Measurements from ENCODE around the gene FRRS1. TPM values are rescaled to one million over a fixed set of nuclear protein-coding genes. Genes with fewer than 3 reads are reported as not detected.

FRRS1 gene
- total and polyA plus RNA-seq, 2 experiments from 2014 or later = 0.34 to 6.8 TPM

- TF ChIP-seq ZNF462 (CRISPR knock-in tag; IDR thresholded peaks at IDR 0.05) (no peak), ZNF114 (CRISPR knock-in tag; IDR thresholded peaks at IDR 0.05) (no peak), REST (IDR thresholded peaks at IDR 0.05; ENCODE audit: unreplicated experiment) (no peak), CREB1 (CRISPR knock-in tag; IDR thresholded peaks at IDR 0.05; ENCODE audit: low read depth) (no peak), NANOG (IDR thresholded peaks at IDR 0.05; ENCODE audit: borderline replicate concordance) (no peak), POLR2AphosphoS5 (IDR thresholded peaks at IDR 0.05; ENCODE audit: low read depth) (no peak), EZH2phosphoT487 (IDR thresholded peaks at IDR 0.05; ENCODE audit: unreplicated experiment) (no peak), STAT1 (IDR thresholded peaks at IDR 0.05; ENCODE audit: unreplicated experiment) (no peak), JUNB (IDR thresholded peaks at IDR 0.05; ENCODE audit: unreplicated experiment) (no peak)
- TF ChIP-seq, protein P1, sequence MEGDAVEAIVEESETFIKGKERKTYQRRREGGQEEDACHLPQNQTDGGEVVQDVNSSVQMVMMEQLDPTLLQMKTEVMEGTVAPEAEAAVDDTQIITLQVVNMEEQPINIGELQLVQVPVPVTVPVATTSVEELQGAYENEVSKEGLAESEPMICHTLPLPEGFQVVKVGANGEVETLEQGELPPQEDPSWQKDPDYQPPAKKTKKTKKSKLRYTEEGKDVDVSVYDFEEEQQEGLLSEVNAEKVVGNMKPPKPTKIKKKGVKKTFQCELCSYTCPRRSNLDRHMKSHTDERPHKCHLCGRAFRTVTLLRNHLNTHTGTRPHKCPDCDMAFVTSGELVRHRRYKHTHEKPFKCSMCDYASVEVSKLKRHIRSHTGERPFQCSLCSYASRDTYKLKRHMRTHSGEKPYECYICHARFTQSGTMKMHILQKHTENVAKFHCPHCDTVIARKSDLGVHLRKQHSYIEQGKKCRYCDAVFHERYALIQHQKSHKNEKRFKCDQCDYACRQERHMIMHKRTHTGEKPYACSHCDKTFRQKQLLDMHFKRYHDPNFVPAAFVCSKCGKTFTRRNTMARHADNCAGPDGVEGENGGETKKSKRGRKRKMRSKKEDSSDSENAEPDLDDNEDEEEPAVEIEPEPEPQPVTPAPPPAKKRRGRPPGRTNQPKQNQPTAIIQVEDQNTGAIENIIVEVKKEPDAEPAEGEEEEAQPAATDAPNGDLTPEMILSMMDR (conservative IDR thresholded peaks at IDR 0.05; ENCODE audit: low read depth in 2 of 2) = no peak
Observed at GRCh38 chr1:99748419-99748818, 18.0 kb downstream of the FRRS1 start (continued).
